GM12874 (cell line): ENCODE measurements around the gene DPCD.
A peak's percentile ranks its signal among the peaks of the same experiment; 100 is the strongest.

Experiments
- CTCF ChIP-seq: IDR thresholded peaks from 2 replicates; pipeline ENCODE4 v1.5.1; 2011; ENCODE audit warnings: low read depth, mild to moderate bottlenecking, control low read depth, low read length, moderate library complexity; ENCODE audit not compliant: insufficient read depth

DPCD gene

GRCh38 chr10:101614663-101615524, 26.8 kb downstream of the DPCD start:
- no peak for TF ChIP-seq CTCF

GRCh38 chr10:101615525-101616116, 27.5 kb downstream of the DPCD start:
- TF ChIP-seq CTCF: no peak

- TF ChIP-seq CTCF: no peak
Observed at GRCh38 chr10:101616415-101617101, 28.4 kb downstream of the DPCD start.

- peak; percentile 16; the same call in 1 of the 2 replicates for TF ChIP-seq CTCF
Observed at GRCh38 chr10:101617102-101617823, 29.1 kb downstream of the DPCD start.

- no peak for TF ChIP-seq CTCF
Observed at GRCh38 chr10:101617824-101618568, 29.9 kb downstream of the DPCD start.

GRCh38 chr10:101618871-101619270, 30.8 kb downstream of the DPCD start:
- no peak for TF ChIP-seq CTCF
